ENCODE data around the gene PIEZO1.
A peak's percentile ranks its signal among the peaks of the same experiment; 100 is the strongest.

The PIEZO1 gene, protein sequence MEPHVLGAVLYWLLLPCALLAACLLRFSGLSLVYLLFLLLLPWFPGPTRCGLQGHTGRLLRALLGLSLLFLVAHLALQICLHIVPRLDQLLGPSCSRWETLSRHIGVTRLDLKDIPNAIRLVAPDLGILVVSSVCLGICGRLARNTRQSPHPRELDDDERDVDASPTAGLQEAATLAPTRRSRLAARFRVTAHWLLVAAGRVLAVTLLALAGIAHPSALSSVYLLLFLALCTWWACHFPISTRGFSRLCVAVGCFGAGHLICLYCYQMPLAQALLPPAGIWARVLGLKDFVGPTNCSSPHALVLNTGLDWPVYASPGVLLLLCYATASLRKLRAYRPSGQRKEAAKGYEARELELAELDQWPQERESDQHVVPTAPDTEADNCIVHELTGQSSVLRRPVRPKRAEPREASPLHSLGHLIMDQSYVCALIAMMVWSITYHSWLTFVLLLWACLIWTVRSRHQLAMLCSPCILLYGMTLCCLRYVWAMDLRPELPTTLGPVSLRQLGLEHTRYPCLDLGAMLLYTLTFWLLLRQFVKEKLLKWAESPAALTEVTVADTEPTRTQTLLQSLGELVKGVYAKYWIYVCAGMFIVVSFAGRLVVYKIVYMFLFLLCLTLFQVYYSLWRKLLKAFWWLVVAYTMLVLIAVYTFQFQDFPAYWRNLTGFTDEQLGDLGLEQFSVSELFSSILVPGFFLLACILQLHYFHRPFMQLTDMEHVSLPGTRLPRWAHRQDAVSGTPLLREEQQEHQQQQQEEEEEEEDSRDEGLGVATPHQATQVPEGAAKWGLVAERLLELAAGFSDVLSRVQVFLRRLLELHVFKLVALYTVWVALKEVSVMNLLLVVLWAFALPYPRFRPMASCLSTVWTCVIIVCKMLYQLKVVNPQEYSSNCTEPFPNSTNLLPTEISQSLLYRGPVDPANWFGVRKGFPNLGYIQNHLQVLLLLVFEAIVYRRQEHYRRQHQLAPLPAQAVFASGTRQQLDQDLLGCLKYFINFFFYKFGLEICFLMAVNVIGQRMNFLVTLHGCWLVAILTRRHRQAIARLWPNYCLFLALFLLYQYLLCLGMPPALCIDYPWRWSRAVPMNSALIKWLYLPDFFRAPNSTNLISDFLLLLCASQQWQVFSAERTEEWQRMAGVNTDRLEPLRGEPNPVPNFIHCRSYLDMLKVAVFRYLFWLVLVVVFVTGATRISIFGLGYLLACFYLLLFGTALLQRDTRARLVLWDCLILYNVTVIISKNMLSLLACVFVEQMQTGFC (N-terminal part only)

DNA sequence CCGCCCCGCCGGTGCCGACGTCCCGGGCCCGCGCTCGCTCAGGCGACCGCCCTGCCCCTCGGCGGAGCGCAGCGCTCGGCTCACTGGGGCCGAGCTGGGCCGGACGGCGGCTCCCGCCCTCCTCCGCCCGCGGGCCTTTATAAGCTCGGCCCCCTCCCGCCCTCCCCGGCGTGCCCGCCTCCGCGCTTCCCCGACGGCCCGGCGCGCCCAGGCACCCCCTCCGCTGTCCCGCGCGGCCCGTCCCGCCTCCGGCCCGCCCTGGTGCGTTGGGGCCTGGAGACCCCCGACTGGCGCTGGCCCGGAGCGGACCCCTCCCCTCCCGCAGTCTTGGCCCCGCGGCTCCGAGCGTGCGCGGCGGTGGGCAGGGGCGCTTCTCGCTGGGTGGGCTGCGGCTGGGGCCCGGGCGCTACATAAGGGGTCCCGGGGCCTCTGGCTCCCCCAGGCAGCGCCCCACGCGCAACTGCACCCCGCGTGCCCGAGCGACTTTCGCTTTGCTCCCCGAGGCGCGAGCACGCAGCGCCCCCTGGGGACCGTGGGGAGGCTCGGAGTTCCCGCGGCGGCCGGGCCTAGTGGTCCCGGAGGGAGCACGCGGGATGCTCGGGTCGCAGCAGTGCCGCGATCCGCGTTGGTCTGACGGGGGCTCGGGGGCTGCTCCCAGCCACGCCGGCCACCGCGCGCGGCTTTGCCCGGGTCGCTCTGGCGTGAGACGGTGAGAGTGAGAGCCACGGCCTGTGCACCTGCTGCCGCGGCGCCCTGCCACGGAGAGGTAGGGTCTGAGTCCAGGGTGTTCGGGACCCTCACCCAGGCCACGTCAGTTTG, at the start of gene PIEZO1:
PIEZO1 (minus strand) TSS at position 115 of the 819 bp plus-strand sequence. CDS start 256 bp downstream, outside the sequence.
- Histone ChIP-seq H3K4me3 (ENCODE audit: low read length in 2 of 2) (peak within 1 kb of the TSS; percentile 65 to 79), H3K36me3 (ENCODE audit: control insufficient read depth in 2 of 2, insufficient read depth in 2 of 2, low read length in 2 of 2) (no peaks in the 10 kb centered on the region), H3K9ac (ENCODE audit: low read length in 2 of 2) (peak within 1 kb of the TSS; percentile 82 to 83), H3K9me3 (ENCODE audit: control insufficient read depth in 2 of 2, low read length in 2 of 2) (no peaks in the 10 kb centered on the region), H3K27me3 (ENCODE audit: control insufficient read depth in 1 of 2, insufficient read depth in 2 of 2, low read length in 2 of 2) (no peaks in the 10 kb centered on the region), H3K27ac (ENCODE audit: low read length) (peak within 1 kb of the TSS; percentile 93), H3K4me1 (ENCODE audit: control insufficient read depth, insufficient read depth, low read length) (peaks cover 48% of the 10 kb centered on the region)

DNA sequence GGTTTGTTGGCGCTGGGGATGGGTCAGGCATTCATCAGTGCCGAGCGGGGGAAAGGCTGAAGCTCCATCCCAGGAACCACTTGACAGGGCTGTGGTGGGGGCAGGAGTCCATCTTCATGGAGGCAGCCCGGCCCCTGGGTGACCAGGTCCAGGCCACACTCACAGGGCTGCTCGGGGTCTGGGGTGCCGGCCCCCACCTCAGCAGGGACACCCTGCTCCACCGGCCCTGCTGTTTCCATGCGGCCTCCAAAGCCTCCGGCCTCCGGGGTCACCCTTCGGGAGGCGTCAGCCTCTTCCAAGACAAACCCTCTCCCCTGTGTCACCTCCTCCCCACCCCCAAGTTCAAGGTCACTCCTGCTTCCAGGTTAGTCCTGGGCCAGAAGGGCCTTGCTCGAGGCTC, 49.6 kb upstream of the PIEZO1 start:
- Histone ChIP-seq H3K9me3 (ENCODE audit: control insufficient read depth in 2 of 2, low read length in 2 of 2) (no peaks in the 10 kb centered on the region), H3K4me1 (ENCODE audit: control insufficient read depth, insufficient read depth, low read length) (peaks cover 2% of the 10 kb centered on the region), H3K4me3 (ENCODE audit: low read length in 2 of 2) (no peak overlapping the region), H3K36me3 (ENCODE audit: control insufficient read depth in 2 of 2, insufficient read depth in 2 of 2, low read length in 2 of 2) (peaks cover 7 to 9% of the 10 kb centered on the region in 2 donors), H3K27ac (ENCODE audit: low read length) (no peak overlapping the region), H3K27me3 (ENCODE audit: control insufficient read depth in 1 of 2, insufficient read depth in 2 of 2, low read length in 2 of 2) (no peaks in the 10 kb centered on the region), H3K9ac (ENCODE audit: low read length in 2 of 2) (no peak overlapping the region)

DNA sequence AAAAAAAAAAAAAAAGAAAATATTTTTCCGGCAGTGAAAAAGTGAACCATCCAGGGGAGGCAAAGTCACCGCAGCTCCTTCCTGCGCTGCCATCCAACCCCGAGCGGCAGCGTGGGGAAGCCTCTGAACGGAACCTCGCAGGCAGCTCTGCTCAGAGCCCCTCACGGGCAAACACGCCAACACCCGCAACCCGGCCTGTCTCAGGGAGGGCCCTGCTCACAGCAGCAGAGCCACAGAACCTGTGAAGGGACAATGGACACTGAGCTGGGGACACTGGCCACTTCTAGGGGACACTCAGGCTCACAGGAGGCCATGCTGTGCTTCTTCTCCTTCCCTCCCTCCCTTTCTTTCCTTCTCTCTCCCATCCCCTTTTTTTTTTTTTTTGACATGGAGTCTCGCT, 48.1 kb upstream of the PIEZO1 start:
- H3K27me3 ChIP-seq (ENCODE audit: control insufficient read depth in 1 of 2, insufficient read depth in 2 of 2, low read length in 2 of 2), result no peaks in the 10 kb centered on the region
- no peak overlapping the region for H3K27ac ChIP-seq (ENCODE audit: low read length)
- H3K9ac ChIP-seq (ENCODE audit: low read length in 2 of 2), result no peak overlapping the region
- peaks cover 0 to 8% of the 10 kb centered on the region in 2 donors for H3K36me3 ChIP-seq (ENCODE audit: control insufficient read depth in 2 of 2, insufficient read depth in 2 of 2, low read length in 2 of 2)
- no peak overlapping the region for H3K4me3 ChIP-seq (ENCODE audit: low read length in 2 of 2)
- peaks cover 2% of the 10 kb centered on the region for H3K4me1 ChIP-seq (ENCODE audit: control insufficient read depth, insufficient read depth, low read length)
- no peaks in the 10 kb centered on the region for H3K9me3 ChIP-seq (ENCODE audit: control insufficient read depth in 2 of 2, low read length in 2 of 2)

DNA sequence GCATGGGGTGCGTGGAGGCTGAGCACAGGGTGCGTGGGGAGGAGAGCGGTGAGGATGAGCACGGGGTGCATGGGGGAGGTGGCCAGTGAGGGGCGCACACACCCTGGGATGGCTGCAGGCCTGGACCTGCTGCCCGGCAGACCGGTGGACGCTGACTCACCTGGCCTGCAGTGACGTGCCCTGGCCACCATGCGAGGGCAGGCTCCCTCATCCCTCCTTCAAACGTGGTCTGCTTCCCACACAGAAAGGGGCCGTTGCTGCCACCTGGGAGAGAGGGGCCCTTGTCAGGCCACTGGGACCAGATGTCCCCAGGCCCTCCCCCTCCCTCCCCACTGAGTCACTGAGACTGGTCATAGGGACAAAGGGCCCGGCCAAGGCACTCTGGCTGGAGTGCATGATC, 46.8 kb upstream of the PIEZO1 start:
- no peak overlapping the region for H3K4me3 ChIP-seq (ENCODE audit: low read length in 2 of 2)
- no peaks in the 10 kb centered on the region for H3K27me3 ChIP-seq (ENCODE audit: control insufficient read depth in 1 of 2, insufficient read depth in 2 of 2, low read length in 2 of 2)
- H3K9me3 ChIP-seq (ENCODE audit: control insufficient read depth in 2 of 2, low read length in 2 of 2), result no peaks in the 10 kb centered on the region
- no peak overlapping the region for H3K27ac ChIP-seq (ENCODE audit: low read length)
- no peak overlapping the region for H3K9ac ChIP-seq (ENCODE audit: low read length in 2 of 2)
- H3K4me1 ChIP-seq (ENCODE audit: control insufficient read depth, insufficient read depth, low read length), result peaks cover 2% of the 10 kb centered on the region
- peaks cover 0 to 13% of the 10 kb centered on the region in 2 donors for H3K36me3 ChIP-seq (ENCODE audit: control insufficient read depth in 2 of 2, insufficient read depth in 2 of 2, low read length in 2 of 2)

DNA sequence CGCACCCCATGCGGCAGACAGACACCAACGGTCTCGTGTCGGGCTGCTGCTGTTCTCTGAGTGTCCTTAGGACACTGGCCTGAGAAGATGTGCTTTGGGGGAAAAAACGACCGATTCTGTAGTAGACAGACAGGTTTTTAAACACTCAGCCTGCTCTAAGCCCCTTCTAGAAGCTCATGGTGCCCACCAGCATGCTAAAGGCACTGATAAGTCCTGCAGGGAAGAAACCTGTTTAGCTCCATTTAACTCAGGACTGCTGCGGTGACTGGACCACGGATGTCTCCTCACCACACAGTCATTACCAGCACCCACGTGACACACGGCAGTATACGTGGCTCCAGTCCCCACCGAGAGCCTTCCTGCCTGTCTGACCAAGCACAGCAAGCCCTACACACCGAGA, 45.8 kb upstream of the PIEZO1 start:
- H3K4me1 ChIP-seq (ENCODE audit: control insufficient read depth, insufficient read depth, low read length), result peaks cover 2% of the 10 kb centered on the region
- H3K9me3 ChIP-seq (ENCODE audit: control insufficient read depth in 2 of 2, low read length in 2 of 2), result no peaks in the 10 kb centered on the region
- no peaks in the 10 kb centered on the region for H3K27me3 ChIP-seq (ENCODE audit: control insufficient read depth in 1 of 2, insufficient read depth in 2 of 2, low read length in 2 of 2)
- H3K27ac ChIP-seq (ENCODE audit: low read length), result no peak overlapping the region
- H3K9ac ChIP-seq (ENCODE audit: low read length in 2 of 2), result no peak overlapping the region
- peaks cover 0 to 14% of the 10 kb centered on the region in 2 donors for H3K36me3 ChIP-seq (ENCODE audit: control insufficient read depth in 2 of 2, insufficient read depth in 2 of 2, low read length in 2 of 2)
- H3K4me3 ChIP-seq (ENCODE audit: low read length in 2 of 2), result no peak overlapping the region

DNA sequence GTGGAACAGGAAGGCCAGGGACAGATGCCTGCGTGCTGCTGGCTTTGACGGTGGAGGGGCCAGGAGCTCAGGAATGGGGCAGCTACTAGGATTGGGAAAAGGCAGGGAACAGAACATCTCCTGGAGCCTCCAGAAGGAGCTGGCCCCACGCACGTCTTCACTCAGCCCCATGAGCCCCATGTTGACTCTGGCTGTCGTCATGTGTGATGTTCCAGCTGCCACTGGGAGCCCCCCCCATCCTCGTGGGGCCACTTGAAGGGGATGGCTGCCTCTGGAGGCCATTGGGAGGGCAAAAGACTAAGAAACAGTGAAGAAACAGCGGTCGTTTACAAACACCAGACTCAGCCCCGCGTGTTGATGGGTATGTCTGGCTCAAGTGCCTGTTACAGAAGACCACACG, 45.2 kb upstream of the PIEZO1 start:
- H3K27me3 ChIP-seq (ENCODE audit: control insufficient read depth in 1 of 2, insufficient read depth in 2 of 2, low read length in 2 of 2), result no peaks in the 10 kb centered on the region
- H3K4me3 ChIP-seq (ENCODE audit: low read length in 2 of 2), result no peak overlapping the region
- H3K27ac ChIP-seq (ENCODE audit: low read length), result no peak overlapping the region
- no peak overlapping the region for H3K9ac ChIP-seq (ENCODE audit: low read length in 2 of 2)
- H3K9me3 ChIP-seq (ENCODE audit: control insufficient read depth in 2 of 2, low read length in 2 of 2), result no peaks in the 10 kb centered on the region
- H3K36me3 ChIP-seq (ENCODE audit: control insufficient read depth in 2 of 2, insufficient read depth in 2 of 2, low read length in 2 of 2), result peaks cover 0 to 11% of the 10 kb centered on the region in 2 donors
- peaks cover 2% of the 10 kb centered on the region for H3K4me1 ChIP-seq (ENCODE audit: control insufficient read depth, insufficient read depth, low read length)

DNA sequence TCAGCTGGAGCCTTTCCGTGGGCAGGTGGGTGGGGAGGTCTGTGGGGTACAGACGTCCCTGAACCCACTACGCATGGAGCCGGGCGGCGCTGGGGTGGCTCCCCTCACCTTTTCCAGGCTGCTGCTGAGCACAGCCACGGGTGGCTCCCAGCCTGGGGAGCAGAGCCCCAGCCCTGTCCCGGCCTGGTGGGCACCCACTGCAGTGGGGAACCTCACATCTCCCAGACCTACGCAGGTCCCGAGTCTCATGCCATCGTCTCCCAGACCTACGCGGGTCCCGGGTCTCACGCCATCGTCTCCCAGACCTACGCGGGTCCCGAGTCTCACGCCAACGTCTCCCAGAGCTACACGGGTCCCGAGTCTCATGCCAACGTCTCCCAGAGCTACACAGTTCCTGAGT, 43.7 kb upstream of the PIEZO1 start:
- Histone ChIP-seq H3K9ac (ENCODE audit: low read length in 2 of 2) (no peak overlapping the region), H3K4me1 (ENCODE audit: control insufficient read depth, insufficient read depth, low read length) (peaks cover 2% of the 10 kb centered on the region), H3K9me3 (ENCODE audit: control insufficient read depth in 2 of 2, low read length in 2 of 2) (no peaks in the 10 kb centered on the region), H3K4me3 (ENCODE audit: low read length in 2 of 2) (no peak overlapping the region), H3K27me3 (ENCODE audit: control insufficient read depth in 1 of 2, insufficient read depth in 2 of 2, low read length in 2 of 2) (no peaks in the 10 kb centered on the region), H3K27ac (ENCODE audit: low read length) (no peak overlapping the region), H3K36me3 (ENCODE audit: control insufficient read depth in 2 of 2, insufficient read depth in 2 of 2, low read length in 2 of 2) (peaks cover 5 to 10% of the 10 kb centered on the region in 2 donors)

DNA sequence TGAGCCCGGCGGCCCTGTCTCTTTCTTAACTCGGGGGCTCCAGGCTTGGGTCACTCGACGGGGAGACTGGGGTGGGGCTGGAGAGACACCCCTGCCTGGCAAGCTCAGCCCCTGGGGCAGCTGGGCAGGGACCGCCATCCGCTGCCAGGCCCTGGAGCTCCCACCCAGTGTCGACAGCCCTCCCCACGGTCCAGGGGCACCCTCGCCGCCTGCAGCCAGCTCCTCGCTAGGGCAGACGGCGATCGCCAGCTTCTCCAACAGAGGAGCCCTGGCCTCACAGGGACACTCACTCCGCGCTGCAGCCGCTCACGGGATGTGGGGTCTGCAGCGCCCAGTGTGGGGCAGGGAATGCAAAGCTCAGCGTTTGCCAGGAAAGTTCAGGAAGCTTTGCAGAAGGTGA, 42.7 kb upstream of the PIEZO1 start:
- H3K36me3 ChIP-seq (ENCODE audit: control insufficient read depth in 2 of 2, insufficient read depth in 2 of 2, low read length in 2 of 2), result peaks cover 7 to 12% of the 10 kb centered on the region in 2 donors

DNA sequence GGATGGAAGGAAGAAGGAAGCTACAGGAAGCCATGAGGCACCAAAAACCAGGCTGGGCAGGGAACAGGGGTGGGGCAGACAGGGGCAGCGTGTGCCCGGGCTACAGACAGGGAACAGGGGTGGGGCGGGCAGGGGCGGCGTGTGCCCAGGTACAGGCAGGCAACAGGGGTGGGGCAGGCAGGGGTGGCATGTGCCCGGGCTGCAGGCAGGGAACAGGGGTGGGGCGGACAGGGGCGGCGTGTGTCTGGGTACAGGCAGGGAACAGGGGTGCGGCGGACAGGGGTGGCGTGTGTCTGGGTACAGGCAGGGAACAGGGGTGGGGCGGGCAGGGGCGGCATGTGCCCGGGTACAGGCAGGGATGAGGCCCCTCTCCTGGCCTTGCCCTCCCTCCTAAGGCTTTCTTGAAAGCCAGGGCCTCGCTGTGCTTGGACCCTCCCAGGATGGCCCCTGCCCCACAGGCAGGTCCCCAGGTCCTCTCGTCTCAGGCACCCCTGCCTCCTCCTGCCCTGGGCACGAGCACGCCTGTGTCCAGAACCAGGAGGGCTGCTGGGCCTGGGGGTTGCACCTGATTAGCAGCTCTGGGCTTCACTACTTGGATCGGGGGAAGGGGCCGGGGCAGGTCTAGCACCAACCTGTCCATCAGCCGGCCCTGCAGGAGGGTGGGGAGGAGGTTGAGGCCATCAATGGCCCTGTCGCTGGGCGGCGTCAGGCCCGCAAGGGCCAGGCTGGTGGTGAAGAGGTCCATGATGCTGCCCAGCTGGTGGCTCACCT, 41.2 kb upstream of the PIEZO1 start:
- Histone ChIP-seq H3K9ac (ENCODE audit: low read length in 2 of 2) (no peak overlapping the region), H3K9me3 (ENCODE audit: control insufficient read depth in 2 of 2, low read length in 2 of 2) (no peaks in the 10 kb centered on the region), H3K4me3 (ENCODE audit: low read length in 2 of 2) (no peak overlapping the region), H3K27ac (ENCODE audit: low read length) (no peak overlapping the region), H3K4me1 (ENCODE audit: control insufficient read depth, insufficient read depth, low read length) (peaks cover 2% of the 10 kb centered on the region), H3K27me3 (ENCODE audit: control insufficient read depth in 1 of 2, insufficient read depth in 2 of 2, low read length in 2 of 2) (no peaks in the 10 kb centered on the region), H3K36me3 (ENCODE audit: control insufficient read depth in 2 of 2, insufficient read depth in 2 of 2, low read length in 2 of 2) (peaks cover 7 to 20% of the 10 kb centered on the region in 2 donors)

More for the DNA sequence above, 42.7 kb upstream of the PIEZO1 start:
- H3K4me3 ChIP-seq (ENCODE audit: low read length in 2 of 2), result no peak overlapping the region
- peaks cover 2% of the 10 kb centered on the region for H3K4me1 ChIP-seq (ENCODE audit: control insufficient read depth, insufficient read depth, low read length)
- H3K9ac ChIP-seq (ENCODE audit: low read length in 2 of 2), result no peak overlapping the region
- H3K9me3 ChIP-seq (ENCODE audit: control insufficient read depth in 2 of 2, low read length in 2 of 2), result no peaks in the 10 kb centered on the region
- no peak overlapping the region for H3K27ac ChIP-seq (ENCODE audit: low read length)
- no peaks in the 10 kb centered on the region for H3K27me3 ChIP-seq (ENCODE audit: control insufficient read depth in 1 of 2, insufficient read depth in 2 of 2, low read length in 2 of 2)

Data from stomach smooth muscle (tissue), 2 donors.